NCI-H1092 treated with DMSO at 0.1 percent for 48 hours (cell line): ENCODE measurements around the gene FOXG1.

Experiments used
- DNase-seq: peaks from one replicate; lab custom pipeline; 2025; lab: John Stamatoyannopoulos, UW

The FOXG1 gene

DNA sequence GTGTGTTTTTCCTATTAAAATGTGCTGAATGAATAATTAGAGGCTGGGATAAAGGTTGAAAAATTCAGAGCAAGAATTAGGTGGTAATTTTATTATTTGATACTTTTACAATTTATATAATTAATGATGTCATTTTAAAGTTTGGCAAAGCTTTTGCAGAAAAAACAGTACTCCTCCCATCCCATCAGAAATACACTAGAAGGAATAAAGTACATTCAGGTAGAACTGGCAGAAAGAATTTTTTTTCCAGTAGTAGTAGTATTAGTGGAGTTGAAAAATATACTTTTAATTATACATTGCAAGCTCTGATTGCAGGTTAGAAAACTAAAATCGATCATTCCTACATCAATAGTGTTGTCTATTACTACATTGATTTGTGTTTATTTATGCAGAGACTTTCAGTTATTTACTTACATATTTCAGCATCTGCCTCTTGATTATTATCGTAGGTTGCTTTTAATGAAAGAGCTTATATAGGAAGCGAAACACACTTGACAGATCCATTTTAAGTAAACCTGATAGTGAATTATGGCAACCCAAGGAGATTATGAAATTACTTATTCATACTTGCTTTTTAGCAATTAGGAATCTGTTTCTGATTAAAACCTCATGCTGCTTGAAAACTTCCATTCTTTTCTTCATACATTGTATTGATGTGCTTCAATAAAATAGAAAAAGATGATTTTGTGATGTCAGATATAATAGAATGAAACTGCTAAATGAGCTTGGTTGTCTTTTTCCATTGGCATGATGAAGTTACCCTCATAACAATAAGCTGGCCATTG lies 10.1 kb downstream of the FOXG1 start:
- DNase-seq = no peak

DNA sequence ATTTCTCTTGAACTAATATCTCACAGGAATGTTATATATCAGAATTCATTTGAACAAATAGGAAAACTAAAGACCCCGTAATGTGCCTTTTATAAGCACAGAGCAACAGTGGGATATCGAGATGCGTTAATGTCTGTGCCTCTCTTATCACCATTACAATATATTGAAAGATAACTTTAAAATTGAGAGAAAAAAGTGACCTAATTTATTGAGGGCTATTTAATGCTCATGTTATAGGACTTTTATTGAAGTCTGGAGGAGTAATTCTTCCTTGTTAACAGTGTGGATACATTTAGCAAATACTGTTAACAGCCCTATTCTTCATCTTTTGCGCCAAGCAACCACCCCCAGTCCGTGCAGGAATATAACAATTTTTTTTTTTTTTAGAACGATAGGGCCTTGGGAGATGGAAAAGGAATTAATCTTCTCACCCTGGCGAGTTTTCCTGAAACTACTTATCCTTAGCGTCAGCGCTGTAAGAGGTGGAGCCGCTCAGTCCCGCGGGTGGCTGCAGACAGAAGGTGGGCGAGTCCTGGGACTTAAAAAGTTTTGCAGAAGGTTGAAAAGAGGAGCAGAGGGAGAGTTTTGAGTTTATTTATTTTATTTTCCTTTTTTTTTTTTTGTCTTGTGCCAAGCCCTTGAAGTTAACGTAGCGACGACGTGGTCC lies 11.0 kb downstream of the FOXG1 start:
- DNase-seq = no peak

DNA sequence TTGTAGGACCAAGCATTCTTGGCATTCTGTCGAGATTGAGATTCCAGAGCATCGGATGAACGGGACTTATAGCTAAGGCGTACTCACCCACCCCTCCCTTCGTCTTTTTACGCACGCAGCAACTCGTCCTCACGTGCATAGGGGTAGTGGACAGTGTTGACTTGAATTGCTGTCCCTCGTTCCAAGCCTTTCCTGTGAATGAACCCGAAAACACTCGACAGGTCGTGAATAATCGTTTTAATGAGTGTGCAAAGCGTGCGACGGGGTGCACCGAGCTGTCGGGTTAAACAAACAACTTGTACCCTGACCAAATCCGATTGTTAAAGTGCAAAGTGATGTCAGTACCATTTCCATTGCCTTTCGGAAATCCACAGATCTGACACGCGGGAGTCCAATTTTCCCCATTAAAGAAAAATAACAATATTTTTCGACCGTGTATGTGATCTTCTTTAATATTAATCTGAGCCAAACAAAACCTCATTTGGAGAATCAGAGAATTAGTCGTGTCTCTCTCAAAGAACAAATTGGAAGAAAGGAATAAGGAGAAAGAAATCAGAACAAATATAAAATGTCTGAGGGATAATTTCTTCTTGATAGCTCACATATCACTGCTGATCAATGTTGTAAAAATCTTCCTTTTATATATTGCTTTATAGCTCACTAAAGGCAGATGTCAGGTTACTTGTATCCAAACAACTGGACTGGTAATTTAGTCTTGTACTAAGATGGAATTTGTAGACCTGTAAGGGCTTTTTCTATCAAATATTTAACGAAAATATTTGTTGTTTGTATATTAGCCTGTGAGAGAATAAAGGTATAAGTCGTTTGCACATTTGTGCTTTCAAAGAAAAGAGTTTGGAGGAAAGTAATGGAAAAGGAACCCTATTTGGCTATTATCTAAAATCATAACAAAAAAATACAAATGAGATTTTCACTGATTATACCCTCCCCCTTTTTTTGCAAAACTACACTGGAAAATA lies 11.8 kb downstream of the FOXG1 start:
- DNase-seq = no peak

DNA sequence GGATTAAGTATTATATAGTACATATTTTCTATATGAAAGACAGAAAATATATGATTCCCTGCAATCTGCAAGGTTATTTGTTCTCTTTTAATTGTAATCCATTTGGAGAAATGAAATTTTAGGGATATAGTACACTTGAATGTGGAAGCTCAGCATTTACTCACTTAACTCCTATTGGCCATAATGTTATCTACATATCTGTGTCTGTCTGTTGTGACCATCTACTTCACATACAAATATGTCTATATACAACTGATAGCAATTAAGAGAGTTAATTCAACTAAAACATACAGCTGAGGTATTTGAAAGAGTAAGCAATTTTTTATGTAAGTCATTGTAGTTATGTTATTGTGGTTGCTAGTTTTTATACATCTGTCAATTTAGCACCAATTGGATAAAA lies 12.9 kb downstream of the FOXG1 start:
- no peak for DNase-seq

DNA sequence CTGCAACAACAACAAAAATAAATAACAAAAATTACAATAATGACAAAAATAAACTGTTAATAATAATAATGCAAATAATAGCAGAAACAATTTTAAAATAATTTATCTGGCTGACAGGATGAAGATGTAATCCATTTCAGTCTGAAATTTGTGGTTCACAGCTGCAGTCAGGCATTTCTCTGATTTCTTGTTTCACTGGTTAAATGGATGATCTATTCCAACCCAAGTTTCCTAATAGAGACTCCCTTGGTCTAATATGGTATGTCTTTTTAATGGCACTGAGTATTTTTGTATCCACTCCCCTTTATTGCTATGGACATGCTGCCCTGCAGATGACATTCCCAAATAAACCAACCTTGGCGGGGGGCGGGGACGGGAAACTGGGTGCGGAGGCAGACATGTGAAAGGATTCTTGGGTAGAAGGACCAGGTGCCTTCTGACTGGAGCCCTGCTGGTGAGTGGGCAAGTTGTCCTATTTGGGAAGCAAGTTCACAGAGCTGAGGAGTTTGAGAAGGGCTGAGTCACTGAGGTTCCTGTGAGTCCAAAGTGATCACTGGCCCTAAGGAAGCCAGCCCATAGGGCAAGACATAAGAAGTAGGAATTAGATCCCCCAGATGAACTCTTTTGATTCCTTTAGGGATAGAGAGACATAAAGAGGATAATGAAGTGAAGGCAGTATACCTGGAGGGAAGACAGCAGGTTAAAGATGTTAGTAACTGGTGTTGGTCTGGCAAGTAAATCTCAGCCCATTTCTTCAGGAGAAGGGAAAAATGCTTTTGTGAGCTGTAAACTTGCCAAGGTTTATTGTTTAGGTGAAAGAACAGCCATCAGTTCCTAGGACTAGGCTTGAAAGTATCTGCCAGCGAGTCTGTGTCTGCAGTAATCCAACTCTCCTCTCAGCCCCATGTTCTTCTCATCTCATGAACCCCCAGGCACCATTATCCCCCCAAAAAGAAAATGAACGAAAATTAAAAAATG lies 14.5 kb downstream of the FOXG1 start:
- DNase-seq = no peak

DNA sequence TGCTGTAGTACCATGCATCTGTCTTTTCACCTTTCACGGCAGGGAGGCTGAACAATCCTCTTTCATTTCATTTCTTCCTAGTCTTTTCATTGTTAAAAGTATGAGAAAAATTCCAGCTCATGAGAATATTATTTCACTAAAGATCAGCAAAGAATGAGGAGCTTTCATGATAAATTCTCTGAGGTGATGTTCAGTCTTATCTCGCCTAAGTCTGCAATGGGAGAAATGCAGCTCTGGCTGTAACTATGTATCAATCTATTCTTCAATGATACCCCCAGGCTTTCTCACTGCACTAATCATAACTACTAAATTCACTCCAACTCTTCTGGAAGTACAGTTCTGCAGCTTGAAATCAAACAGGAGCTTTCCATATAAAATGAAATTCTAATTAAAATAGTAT lies 15.7 kb downstream of the FOXG1 start:
- no peak for DNase-seq

DNA sequence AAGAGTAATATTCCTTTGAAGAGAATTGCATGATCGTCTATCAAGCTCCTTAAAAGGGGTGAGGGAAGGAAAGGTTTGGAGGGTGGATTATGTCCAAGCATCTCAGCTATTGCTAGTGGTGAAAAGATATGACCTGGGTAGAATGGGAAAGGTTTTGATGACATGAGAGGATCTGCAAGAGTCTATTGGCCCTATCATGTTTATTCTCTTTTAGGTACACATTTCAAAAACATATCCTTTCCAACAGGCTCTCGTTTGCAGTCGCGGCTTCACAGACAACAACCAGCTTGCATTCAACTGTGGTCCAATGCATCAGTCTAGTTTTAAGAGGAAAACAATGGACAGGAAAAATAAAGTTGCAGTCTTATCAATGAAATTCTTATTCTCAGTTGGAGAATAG lies 17.1 kb downstream of the FOXG1 start:
- DNase-seq = no peak

DNA sequence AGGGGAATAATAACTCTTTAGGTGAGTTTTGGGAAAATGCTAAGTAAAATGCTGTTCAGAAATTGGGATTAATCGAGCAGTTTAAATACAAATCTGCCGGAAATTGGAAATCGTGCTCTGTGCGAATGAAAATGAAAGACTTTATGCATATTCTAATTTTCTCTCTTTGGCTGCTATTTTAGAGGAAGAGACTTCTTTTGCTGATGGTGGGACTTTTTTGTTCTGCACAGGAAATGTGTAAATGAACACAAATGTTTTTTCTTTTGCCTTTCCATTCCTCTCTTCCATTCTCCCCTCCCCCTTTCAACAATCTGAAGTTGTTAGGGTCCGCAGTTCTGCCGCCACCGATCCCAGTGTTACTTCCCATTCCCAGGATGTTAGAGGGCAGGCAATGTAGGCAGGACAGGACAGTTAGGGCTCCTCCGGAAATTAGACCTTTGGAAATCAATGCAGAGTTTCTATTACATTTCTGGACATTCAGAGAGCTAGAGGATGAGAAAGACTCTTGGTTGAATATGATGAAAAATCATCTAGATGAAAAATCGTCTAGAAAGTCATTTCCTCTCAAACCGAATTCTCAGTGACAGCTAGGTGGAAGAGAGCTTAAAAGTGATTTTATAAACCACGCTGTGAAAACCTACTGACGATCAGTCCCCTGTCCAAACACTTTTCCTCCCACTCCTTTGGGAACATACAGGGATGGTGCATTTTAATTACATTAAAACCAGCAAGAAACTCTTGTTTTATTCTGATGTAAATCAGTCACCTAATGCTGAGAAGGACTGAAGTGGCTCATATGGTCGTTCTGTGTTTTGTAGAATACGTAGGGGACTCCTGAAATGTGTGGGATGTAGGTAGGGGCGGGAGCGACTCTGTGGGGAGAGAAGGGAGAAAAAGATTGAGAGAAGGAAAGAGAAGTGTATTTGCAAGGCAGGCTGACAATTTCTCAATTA lies 17.8 kb downstream of the FOXG1 start:
- no peak for DNase-seq

DNA sequence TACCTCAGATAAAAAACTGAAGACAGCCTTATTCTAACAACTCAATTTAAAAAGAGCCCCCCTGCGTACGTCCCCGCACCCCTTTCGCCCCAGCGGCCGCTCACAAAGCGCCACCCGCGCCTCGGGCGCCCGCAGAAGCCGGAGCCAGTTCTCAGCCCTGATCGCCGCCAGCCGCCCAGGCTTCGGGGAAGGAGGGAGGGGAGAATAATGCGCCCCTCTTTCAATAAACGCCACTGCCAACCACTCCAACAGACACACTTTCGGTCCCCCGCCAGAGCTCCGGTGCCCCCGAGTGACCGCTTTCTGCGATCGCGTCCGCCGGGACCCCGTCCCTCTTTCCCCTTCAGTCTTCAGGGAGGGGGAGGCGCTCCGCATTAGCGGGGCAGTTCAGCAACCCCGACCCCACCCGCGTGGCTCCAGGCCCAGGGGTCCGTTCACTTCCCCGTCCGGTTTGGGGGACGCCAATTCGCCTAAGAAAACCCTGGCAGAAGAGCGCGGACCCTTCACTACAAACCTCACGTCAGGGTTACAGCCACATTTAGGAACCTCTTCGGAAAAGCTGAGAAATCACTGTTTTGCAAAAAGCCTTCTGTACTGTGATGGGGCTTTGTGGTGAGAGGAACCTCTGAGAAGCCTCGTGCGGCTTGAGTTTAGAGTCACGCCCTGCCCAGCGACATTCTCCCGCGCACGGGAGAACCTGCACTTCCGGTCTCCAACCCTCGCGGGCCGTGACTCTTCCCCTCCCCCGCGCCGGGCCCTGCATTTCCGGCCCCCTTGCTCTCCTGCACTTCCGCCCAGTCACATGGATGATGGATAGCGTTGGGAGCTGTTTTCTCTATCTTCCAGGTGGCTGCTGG lies 18.7 kb downstream of the FOXG1 start:
- no peak for DNase-seq

DNA sequence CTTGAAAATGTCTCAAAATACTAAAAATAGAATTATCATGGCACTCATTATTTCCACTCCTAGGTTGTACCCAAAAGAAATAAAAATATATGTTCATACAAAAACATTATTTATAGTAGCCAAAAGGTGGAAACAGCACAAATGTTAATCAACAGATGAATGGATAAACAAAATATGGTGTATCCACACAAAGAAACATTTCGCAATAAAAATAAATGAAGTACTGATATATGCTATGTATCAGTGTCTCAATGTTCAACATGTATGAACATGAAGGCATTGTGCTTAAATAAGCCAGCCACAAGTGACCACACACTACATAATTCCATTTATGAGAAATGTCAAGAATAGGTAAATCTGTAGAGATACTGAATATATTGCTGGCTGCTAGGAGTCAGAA lies 40.9 kb downstream of the FOXG1 start:
- no peak for DNase-seq

DNA sequence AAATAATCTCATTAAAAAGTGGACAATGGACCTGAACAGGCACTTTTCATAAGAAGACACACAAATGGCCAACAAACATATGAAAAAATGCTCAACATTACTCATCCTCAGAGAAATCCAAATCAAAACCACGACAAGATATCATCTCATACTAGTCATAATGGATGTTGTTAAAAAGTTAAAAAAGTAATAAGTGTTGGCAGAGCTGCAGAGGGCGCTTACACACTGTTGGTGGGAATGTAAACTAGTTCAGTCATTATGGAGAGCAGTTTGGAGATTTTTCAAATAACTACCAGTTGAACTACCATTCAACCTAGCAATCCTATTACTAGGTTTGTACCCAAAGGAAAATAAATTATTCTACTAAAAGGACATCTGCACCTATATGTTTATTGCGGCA lies 47.2 kb downstream of the FOXG1 start:
- no peak for DNase-seq
